GM12878 (cell line): ENCODE measurements around the gene CHMP4A. TPM values are rescaled to one million over a fixed set of nuclear protein-coding genes. Genes with fewer than 3 reads are reported as not detected.

Experiments used
- EGR1 ChIP-seq, 2 experiments: IDR thresholded peaks; 1 replicate in 1 of 2; 2 replicates in 1 of 2; pipeline ENCODE4 v1.6.1; 2011 to 2012; ENCODE audit warnings: low read depth in 2 of 2, low read length in 2 of 2, borderline replicate concordance in 1 of 2, mild to moderate bottlenecking in 1 of 2, moderate library complexity in 1 of 2
- HDAC6 ChIP-seq: fragments of 200-600 bp; sonication (generic); IDR thresholded peaks from one replicate; pipeline ENCODE4 v1.8.0; 2017; ENCODE audit warnings: antibody characterized with exemption; ENCODE audit not compliant: unreplicated experiment
- IRF4 ChIP-seq: IDR thresholded peaks from 2 replicates; pipeline ENCODE4 v1.6.1; 2011; ENCODE audit warnings: low read depth, low read length
- KLF5 ChIP-seq: fragments of 450-650 bp; IDR thresholded peaks from 2 replicates; pipeline ENCODE4 v1.6.1; 2014; ENCODE audit warnings: mild to moderate bottlenecking; ENCODE audit not compliant: partially characterized antibody
- LARP7 ChIP-seq: fragments of 450-650 bp; IDR thresholded peaks from 2 replicates; pipeline ENCODE4 v1.6.1; 2017; ENCODE audit warnings: mild to moderate bottlenecking
- MTA2 ChIP-seq: fragments of 450-650 bp; IDR thresholded peaks from 2 replicates; pipeline ENCODE4 v1.6.1; 2016; ENCODE audit warnings: low read depth, mild to moderate bottlenecking, moderate library complexity
- NFYB ChIP-seq: IDR thresholded peaks from 2 replicates; pipeline ENCODE4 v1.6.1; 2011; ENCODE audit warnings: low read depth, mild to moderate bottlenecking, low read length, improper control_type of control experiment, moderate library complexity; ENCODE audit not compliant: insufficient read depth
- RAD21 ChIP-seq: IDR thresholded peaks from 2 replicates; pipeline ENCODE4 v1.6.1; 2011; ENCODE audit warnings: mild to moderate bottlenecking, low read depth, low read length, moderate library complexity; ENCODE audit not compliant: insufficient read depth
- RAD51 ChIP-seq: fragments of 450-650 bp; IDR thresholded peaks from 2 replicates; pipeline ENCODE4 v1.6.1; 2016; ENCODE audit warnings: moderate library complexity, mild to moderate bottlenecking, inconsistent platforms
- RFX5 ChIP-seq: IDR thresholded peaks from 2 replicates; pipeline ENCODE4 v1.6.1; 2011; ENCODE audit warnings: low read depth, low read length, improper control_type of control experiment
- SIN3A ChIP-seq: IDR thresholded peaks from 2 replicates; pipeline ENCODE4 v1.6.1; 2012; ENCODE audit warnings: low read depth, low read length, improper control_type of control experiment
- SIX5 ChIP-seq: IDR thresholded peaks from 2 replicates; pipeline ENCODE4 v1.6.1; 2011; ENCODE audit warnings: mild to moderate bottlenecking, low read depth, low read length, moderate library complexity; ENCODE audit not compliant: severe bottlenecking
- SMC3 ChIP-seq: IDR thresholded peaks from 2 replicates; pipeline ENCODE4 v1.6.1; 2011; ENCODE audit warnings: low read length, improper control_type of control experiment, borderline replicate concordance
- WRNIP1 ChIP-seq: IDR thresholded peaks from 2 replicates; pipeline ENCODE4 v1.6.1; 2011; ENCODE audit warnings: low read depth, low read length, improper control_type of control experiment, borderline replicate concordance
- ZNF24 ChIP-seq: fragments of 450-650 bp; IDR thresholded peaks from 2 replicates; pipeline ENCODE4 v1.6.1; 2017; ENCODE audit warnings: antibody characterized with exemption, mild to moderate bottlenecking
- polyA plus RNA-seq, 11 experiments: library from polyadenylated mRNA; depleted of rRNA in 4 of 11; unstranded in 6 of 11; stranded (reverse) in 5 of 11; fragments of >200 nt; fragmentation: Nextera tagmentation in 4 of 11; fragmentation: Illumina TruSeq in 1 of 11; extraction: Ambion mirVana in 4 of 11; extraction: Trizol in 1 of 11; gene quantifications; 1 replicate in 1 of 11; 2 replicates in 10 of 11; pipeline versions ENCODE4 v1.2.1 to v1.2.3, GENCODE V29; 2011 to 2016; ENCODE audit warnings: inconsistent platforms in 2 of 11, missing spikeins in 2 of 11, low read depth in 1 of 11
- total RNA-seq, 4 experiments: library from RNA; depleted of rRNA in 3 of 4; stranded (reverse); fragments of >200 nt in 3 of 4; fragmentation: Illumina TruSeq in 1 of 4; extraction: Trizol in 1 of 4; gene quantifications; 2 replicates each; pipeline versions ENCODE4 v1.2.1 to v1.2.3, GENCODE V29; 2013 to 2021
- TF ChIP-seq, protein P1 (sequence below): fragments of 450-650 bp; IDR thresholded peaks from 2 replicates; pipeline ENCODE4 v1.6.1; 2017; ENCODE audit warnings: mild to moderate bottlenecking, moderate library complexity
- TF ChIP-seq, protein P2 (sequence below): fragments of 450-650 bp; IDR thresholded peaks from 2 replicates; pipeline ENCODE4 v1.6.1; 2016; ENCODE audit warnings: mild to moderate bottlenecking
- TF ChIP-seq, protein P3 (sequence below): fragments of 150-350 bp; IDR thresholded peaks from 2 replicates; pipeline ENCODE4 v1.6.1; 2016; ENCODE audit warnings: low read depth, low read length

CHMP4A gene
- total and polyA plus RNA-seq, 10 of the 15 experiments (the other 5 are each of a cell fraction or from before 2014, with no cell fraction given), result 35.5 to 151 (median 84.7) TPM

DNA sequence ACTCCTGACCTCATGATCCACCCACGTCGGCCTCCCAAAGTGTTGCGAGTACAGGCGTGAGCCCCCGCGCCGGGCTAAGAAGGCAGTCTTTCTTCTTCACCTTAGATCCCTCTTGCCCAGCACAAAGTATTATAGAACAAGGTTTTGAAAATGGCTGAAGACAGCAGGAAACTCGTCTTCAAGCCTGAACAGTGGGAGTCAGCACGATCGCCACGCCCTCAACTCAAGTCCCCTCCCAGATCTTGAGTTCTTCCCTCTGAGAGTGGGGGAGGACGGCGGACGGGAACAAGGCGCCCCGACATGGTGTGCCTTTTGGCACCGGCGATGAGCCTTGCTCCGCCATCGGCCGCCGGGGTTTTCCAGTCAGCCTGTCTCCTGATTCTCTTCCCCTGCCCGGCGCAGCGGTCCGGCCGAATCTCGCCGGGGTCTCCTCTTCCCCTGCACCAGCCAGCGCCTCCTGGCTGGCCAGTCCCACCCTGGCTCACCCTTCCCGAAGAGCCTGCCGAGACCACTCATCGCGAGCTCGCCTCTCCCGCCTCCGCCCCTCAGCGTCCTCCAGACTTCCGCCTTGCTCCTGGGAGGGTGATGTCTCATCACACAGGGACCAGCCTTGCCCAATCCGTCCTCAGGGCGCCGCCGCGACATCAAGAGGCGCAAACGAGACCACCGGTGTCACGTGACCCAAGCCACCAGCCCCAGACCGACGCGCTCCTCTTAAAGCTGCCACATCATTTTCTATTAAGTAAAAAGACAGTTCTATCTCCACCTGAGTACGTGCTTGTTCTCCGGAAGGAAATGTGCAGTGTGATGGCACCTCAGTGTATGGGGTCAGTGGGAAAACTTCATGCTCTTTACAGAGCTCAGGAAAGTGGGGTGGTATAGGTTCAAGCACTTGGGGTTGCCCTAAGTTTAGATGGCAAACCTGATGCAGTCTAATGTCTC is at the start of gene CHMP4A (continued):
- 0 out of 2 replicates have a peak, but pooled peaks have one; percentile 33 for TF ChIP-seq RFX5
- TF ChIP-seq KLF5, result peak; percentile 89
- TF ChIP-seq MTA2, result no peak; the same call in none of the 2 replicates
- TF ChIP-seq SMC3, result no peak
- TF ChIP-seq, protein P1, sequence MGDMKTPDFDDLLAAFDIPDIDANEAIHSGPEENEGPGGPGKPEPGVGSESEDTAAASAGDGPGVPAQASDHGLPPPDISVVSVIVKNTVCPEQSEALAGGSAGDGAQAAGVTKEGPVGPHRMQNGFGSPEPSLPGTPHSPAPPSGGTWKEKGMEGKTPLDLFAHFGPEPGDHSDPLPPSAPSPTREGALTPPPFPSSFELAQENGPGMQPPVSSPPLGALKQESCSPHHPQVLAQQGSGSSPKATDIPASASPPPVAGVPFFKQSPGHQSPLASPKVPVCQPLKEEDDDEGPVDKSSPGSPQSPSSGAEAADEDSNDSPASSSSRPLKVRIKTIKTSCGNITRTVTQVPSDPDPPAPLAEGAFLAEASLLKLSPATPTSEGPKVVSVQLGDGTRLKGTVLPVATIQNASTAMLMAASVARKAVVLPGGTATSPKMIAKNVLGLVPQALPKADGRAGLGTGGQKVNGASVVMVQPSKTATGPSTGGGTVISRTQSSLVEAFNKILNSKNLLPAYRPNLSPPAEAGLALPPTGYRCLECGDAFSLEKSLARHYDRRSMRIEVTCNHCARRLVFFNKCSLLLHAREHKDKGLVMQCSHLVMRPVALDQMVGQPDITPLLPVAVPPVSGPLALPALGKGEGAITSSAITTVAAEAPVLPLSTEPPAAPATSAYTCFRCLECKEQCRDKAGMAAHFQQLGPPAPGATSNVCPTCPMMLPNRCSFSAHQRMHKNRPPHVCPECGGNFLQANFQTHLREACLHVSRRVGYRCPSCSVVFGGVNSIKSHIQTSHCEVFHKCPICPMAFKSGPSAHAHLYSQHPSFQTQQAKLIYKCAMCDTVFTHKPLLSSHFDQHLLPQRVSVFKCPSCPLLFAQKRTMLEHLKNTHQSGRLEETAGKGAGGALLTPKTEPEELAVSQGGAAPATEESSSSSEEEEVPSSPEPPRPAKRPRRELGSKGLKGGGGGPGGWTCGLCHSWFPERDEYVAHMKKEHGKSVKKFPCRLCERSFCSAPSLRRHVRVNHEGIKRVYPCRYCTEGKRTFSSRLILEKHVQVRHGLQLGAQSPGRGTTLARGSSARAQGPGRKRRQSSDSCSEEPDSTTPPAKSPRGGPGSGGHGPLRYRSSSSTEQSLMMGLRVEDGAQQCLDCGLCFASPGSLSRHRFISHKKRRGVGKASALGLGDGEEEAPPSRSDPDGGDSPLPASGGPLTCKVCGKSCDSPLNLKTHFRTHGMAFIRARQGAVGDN, result peak; percentile 39
- TF ChIP-seq LARP7, result peak; percentile 72
- TF ChIP-seq HDAC6, result peak; percentile 47
- TF ChIP-seq ZNF24, result no peak; the same call in 1 of the 2 replicates
- no peak for TF ChIP-seq RAD21
- peak; percentile 79; the same call in 1 of the 2 replicates for TF ChIP-seq SIN3A
- TF ChIP-seq, protein P2, sequence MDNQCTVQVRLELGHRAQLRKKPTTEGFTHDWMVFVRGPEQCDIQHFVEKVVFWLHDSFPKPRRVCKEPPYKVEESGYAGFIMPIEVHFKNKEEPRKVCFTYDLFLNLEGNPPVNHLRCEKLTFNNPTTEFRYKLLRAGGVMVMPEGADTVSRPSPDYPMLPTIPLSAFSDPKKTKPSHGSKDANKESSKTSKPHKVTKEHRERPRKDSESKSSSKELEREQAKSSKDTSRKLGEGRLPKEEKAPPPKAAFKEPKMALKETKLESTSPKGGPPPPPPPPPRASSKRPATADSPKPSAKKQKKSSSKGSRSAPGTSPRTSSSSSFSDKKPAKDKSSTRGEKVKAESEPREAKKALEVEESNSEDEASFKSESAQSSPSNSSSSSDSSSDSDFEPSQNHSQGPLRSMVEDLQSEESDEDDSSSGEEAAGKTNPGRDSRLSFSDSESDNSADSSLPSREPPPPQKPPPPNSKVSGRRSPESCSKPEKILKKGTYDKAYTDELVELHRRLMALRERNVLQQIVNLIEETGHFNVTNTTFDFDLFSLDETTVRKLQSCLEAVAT, result no peak
- TF ChIP-seq NFYB, result peak; percentile 91
- TF ChIP-seq SIX5, result peak; percentile 45
- TF ChIP-seq EGR1 (IDR thresholded peaks at IDR 0.05; ENCODE audit: borderline replicate concordance in 1 of 2, low read depth in 2 of 2, low read length in 2 of 2), result peak in 1 of 2 experiments; percentile 66; a peak in 1 of 3 replicates
- TF ChIP-seq RAD51, result peak; percentile 100
- TF ChIP-seq, protein P3, sequence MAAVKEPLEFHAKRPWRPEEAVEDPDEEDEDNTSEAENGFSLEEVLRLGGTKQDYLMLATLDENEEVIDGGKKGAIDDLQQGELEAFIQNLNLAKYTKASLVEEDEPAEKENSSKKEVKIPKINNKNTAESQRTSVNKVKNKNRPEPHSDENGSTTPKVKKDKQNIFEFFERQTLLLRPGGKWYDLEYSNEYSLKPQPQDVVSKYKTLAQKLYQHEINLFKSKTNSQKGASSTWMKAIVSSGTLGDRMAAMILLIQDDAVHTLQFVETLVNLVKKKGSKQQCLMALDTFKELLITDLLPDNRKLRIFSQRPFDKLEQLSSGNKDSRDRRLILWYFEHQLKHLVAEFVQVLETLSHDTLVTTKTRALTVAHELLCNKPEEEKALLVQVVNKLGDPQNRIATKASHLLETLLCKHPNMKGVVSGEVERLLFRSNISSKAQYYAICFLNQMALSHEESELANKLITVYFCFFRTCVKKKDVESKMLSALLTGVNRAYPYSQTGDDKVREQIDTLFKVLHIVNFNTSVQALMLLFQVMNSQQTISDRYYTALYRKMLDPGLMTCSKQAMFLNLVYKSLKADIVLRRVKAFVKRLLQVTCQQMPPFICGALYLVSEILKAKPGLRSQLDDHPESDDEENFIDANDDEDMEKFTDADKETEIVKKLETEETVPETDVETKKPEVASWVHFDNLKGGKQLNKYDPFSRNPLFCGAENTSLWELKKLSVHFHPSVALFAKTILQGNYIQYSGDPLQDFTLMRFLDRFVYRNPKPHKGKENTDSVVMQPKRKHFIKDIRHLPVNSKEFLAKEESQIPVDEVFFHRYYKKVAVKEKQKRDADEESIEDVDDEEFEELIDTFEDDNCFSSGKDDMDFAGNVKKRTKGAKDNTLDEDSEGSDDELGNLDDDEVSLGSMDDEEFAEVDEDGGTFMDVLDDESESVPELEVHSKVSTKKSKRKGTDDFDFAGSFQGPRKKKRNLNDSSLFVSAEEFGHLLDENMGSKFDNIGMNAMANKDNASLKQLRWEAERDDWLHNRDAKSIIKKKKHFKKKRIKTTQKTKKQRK, result no peak
- TF ChIP-seq IRF4, result 0 out of 2 replicates have a peak, but pooled peaks have one; percentile 32
- no peak for TF ChIP-seq WRNIP1
